Sigmoid colon (tissue), 7 donors: ENCODE measurements around the gene NOS1AP. TPM values are rescaled to one million over a fixed set of nuclear protein-coding genes. Genes with fewer than 3 reads are reported as not detected.

ENCODE experiments used
- DNase-seq: peaks from one replicate; pipeline ENCODE4 v3.0.0-alpha.2; 2019
- H3K27ac ChIP-seq, 4 donors: fragments of 200-600 bp; sonication (generic); one replicate each; pipeline ENCODE4 v1.5.1; 2016 to 2019; ENCODE audit warnings: mild to moderate bottlenecking in 1 of 4
- H3K27me3 ChIP-seq, 3 donors: fragments of 200-600 bp; sonication (generic); one replicate each; pipeline ENCODE4 v1.5.1; 2019; ENCODE audit warnings: mild to moderate bottlenecking in 1 of 3
- H3K36me3 ChIP-seq, 4 donors: fragments of 200-600 bp; sonication (generic); one replicate each; pipeline ENCODE4 v1.5.1; 2016 to 2019
- H3K4me1 ChIP-seq, 4 donors: fragments of 200-600 bp; sonication (generic); one replicate each; pipeline ENCODE4 v1.5.1; 2017 to 2019
- H3K4me3 ChIP-seq, 4 donors: fragments of 200-600 bp; sonication (generic); one replicate each; pipeline ENCODE4 v1.5.1; 2017 to 2019; ENCODE audit warnings: mild to moderate bottlenecking in 2 of 4, moderate library complexity in 1 of 4
- H3K9me3 ChIP-seq, 4 donors: fragments of 200-600 bp in 3 of 4; sonication (generic) in 3 of 4; one replicate each; pipeline versions ENCODE4 v1.5.1 to v1.6.1; 2013 to 2019
- CTCF ChIP-seq, 4 experiments: fragments of 450-650 bp in 3 of 4; fragments of 200-600 bp in 1 of 4; IDR thresholded peaks; one replicate each; pipeline ENCODE4 v1.5.1; 2016 to 2019; ENCODE audit warnings: antibody characterized with exemption in 4 of 4, mild to moderate bottlenecking in 3 of 4, moderate library complexity in 2 of 4
- EP300 ChIP-seq, 4 donors: sonication (generic); formaldehyde crosslinking; IDR thresholded peaks; one replicate each; pipeline ENCODE4 v1.6.1; 2017; ENCODE audit warnings: antibody characterized with exemption in 4 of 4
- POLR2A ChIP-seq, 2 donors: fragments of 450-650 bp; IDR thresholded peaks; one replicate each; pipeline ENCODE4 v1.6.1; 2016; ENCODE audit warnings: antibody characterized with exemption in 2 of 2, mild to moderate bottlenecking in 2 of 2, moderate library complexity in 2 of 2
- POLR2AphosphoS5 ChIP-seq, 4 donors: sonication (generic); formaldehyde crosslinking; IDR thresholded peaks; one replicate each; pipeline ENCODE4 v1.6.1; 2017; ENCODE audit warnings: antibody characterized with exemption in 4 of 4
- WGBS, 2 donors: extraction: QIAGEN DNeasy Blood & Tissue Kit; methylation state at CpG; one replicate each; pipeline ENCODE4 v1.1.7; 2013; 5-methylcytosine and 5-hydroxymethylcytosine counted together
- intact Hi-C: fragments of 100-400 bp; cut with DNase I; formaldehyde crosslinking; loops from one replicate; pipeline ENCODE4 v1.15.1; 2023
- polyA plus RNA-seq, 3 donors: library from polyadenylated mRNA; stranded (reverse); fragments of 200-250 nt; gene quantifications; one replicate each; pipeline ENCODE4 v1.2.3, GENCODE V29; 2013
- total RNA-seq, 4 donors: library from RNA; depleted of rRNA; stranded (reverse); fragments of >200 nt; gene quantifications; one replicate each; pipeline ENCODE4 v1.1.0, GENCODE V29; 2016
- donor health status: healthy with polysubstance abuse.
- donor health status: Bipolar disorder and iron deficiency.
- donor health status: healthy.

NOS1AP gene
- total and polyA plus RNA-seq, 7 donors: 1.2 to 11.9 (median 4.6) TPM

- no peaks in the 10 kb centered on the region for H3K27me3 ChIP-seq
- H3K36me3 ChIP-seq: no peaks in the 10 kb centered on the region
- WGBS, 2 donors: 59 to 81% methylated on average over 1 of the region's 1 CpG
- intact Hi-C loops: no loop called here
- H3K9me3 ChIP-seq: peaks cover 0 to 3% (median 0%) of the 10 kb centered on the region in 4 donors
- DNase-seq: no peak
- H3K27ac ChIP-seq: no peak overlapping the region
- H3K4me1 ChIP-seq: peaks cover 0 to 32% (median 23%) of the 10 kb centered on the region in 4 donors
- no peak for TF ChIP-seq CTCF (IDR thresholded peaks at IDR 0.05)
- no peak for TF ChIP-seq EP300 (IDR thresholded peaks at IDR 0.05)
- TF ChIP-seq POLR2AphosphoS5 (IDR thresholded peaks at IDR 0.05): no peak
- no peak for TF ChIP-seq POLR2A (IDR thresholded peaks at IDR 0.05)
- H3K4me3 ChIP-seq: no peak overlapping the region
Measured at GRCh38 chr1:162094271-162094670, 24.8 kb downstream of the NOS1AP start.

- Histone ChIP-seq H3K36me3 (no peaks in the 10 kb centered on the region), H3K9me3 (peaks cover 0 to 3% (median 0%) of the 10 kb centered on the region in 4 donors), H3K27ac (no peak overlapping the region), H3K4me1 (peaks cover 0 to 32% (median 23%) of the 10 kb centered on the region in 4 donors), H3K27me3 (no peaks in the 10 kb centered on the region), H3K4me3 (no peak overlapping the region)
- TF ChIP-seq POLR2A (IDR thresholded peaks at IDR 0.05): no peak
- no peak for TF ChIP-seq EP300 (IDR thresholded peaks at IDR 0.05)
- TF ChIP-seq CTCF (IDR thresholded peaks at IDR 0.05): no peak
- intact Hi-C loops: no loop called here
- 92 to 94% methylated on average over 2 of the region's 2 CpGs for WGBS, 2 donors
- no peak for DNase-seq
Measured at GRCh38 chr1:162094723-162095122, 25.2 kb downstream of the NOS1AP start.

- DNase-seq: no peak
- intact Hi-C loops: no loop called here
- H3K9me3 ChIP-seq: no peaks in the 10 kb centered on the region
- H3K4me1 ChIP-seq: peaks cover 0 to 20% (median 15%) of the 10 kb centered on the region in 4 donors
- no peaks in the 10 kb centered on the region for H3K27me3 ChIP-seq
- WGBS, 2 donors: 88 to 93% methylated on average over 3 of the region's 3 CpGs
- H3K36me3 ChIP-seq: no peaks in the 10 kb centered on the region
- no peak for TF ChIP-seq CTCF (IDR thresholded peaks at IDR 0.05)
- no peak overlapping the region for H3K27ac ChIP-seq
- H3K4me3 ChIP-seq: no peak overlapping the region
Measured at GRCh38 chr1:162107911-162108310, 38.4 kb downstream of the NOS1AP start.

- Histone ChIP-seq H3K27ac (no peak overlapping the region), H3K4me1 (peaks cover 0 to 20% (median 15%) of the 10 kb centered on the region in 4 donors), H3K27me3 (no peaks in the 10 kb centered on the region), H3K9me3 (no peaks in the 10 kb centered on the region), H3K36me3 (no peaks in the 10 kb centered on the region), H3K4me3 (no peak overlapping the region)
- no peak for TF ChIP-seq CTCF (IDR thresholded peaks at IDR 0.05)
- TF ChIP-seq POLR2A (IDR thresholded peaks at IDR 0.05): no peak
- no peak for TF ChIP-seq EP300 (IDR thresholded peaks at IDR 0.05)
- TF ChIP-seq POLR2AphosphoS5 (IDR thresholded peaks at IDR 0.05): no peak
- no peak for DNase-seq
- intact Hi-C loops: no loop called here
Measured at GRCh38 chr1:162108426-162108825, 38.9 kb downstream of the NOS1AP start.

- H3K9me3 ChIP-seq: no peaks in the 10 kb centered on the region
- no peak for DNase-seq
- H3K4me1 ChIP-seq: peaks cover 0 to 20% (median 15%) of the 10 kb centered on the region in 4 donors
- no peaks in the 10 kb centered on the region for H3K36me3 ChIP-seq
- no peak overlapping the region for H3K4me3 ChIP-seq
- TF ChIP-seq EP300 (IDR thresholded peaks at IDR 0.05): no peak
- no peak for TF ChIP-seq POLR2AphosphoS5 (IDR thresholded peaks at IDR 0.05)
- no peak for TF ChIP-seq POLR2A (IDR thresholded peaks at IDR 0.05)
- no peak for TF ChIP-seq CTCF (IDR thresholded peaks at IDR 0.05)
- intact Hi-C loops: no loop called here
- H3K27ac ChIP-seq: peak overlapping the region in 1 of 4 donors; percentile 53
- no peaks in the 10 kb centered on the region for H3K27me3 ChIP-seq
Measured at GRCh38 chr1:162110910-162111309, 41.4 kb downstream of the NOS1AP start.
